22Rv1 (cell line): Measurements from ENCODE around the gene C3orf18.

ENCODE experiments used
- CTCF ChIP-seq: fragments of 450-650 bp; IDR thresholded peaks from 2 replicates; pipeline ENCODE4 v1.5.1; 2017; ENCODE audit warnings: mild to moderate bottlenecking
- ZFX ChIP-seq: fragments of 450-650 bp; IDR thresholded peaks from 2 replicates; pipeline ENCODE4 v1.6.1; 2017; ENCODE audit warnings: antibody characterized with exemption, borderline replicate concordance

- no peak for TF ChIP-seq CTCF
- no peak for TF ChIP-seq ZFX
Observed at GRCh38 chr3:50552598-50552997, 14.9 kb downstream of the C3orf18 start.
